ENCODE measurements around the gene ENTPD7.

- TF ChIP-seq TCF7L2 (IDR thresholded peaks at IDR 0.05; ENCODE audit: low read depth, low read length) (no peak), EP300 (IDR thresholded peaks at IDR 0.05; ENCODE audit: low read length) (no peak)
- TF ChIP-seq, protein P1, sequence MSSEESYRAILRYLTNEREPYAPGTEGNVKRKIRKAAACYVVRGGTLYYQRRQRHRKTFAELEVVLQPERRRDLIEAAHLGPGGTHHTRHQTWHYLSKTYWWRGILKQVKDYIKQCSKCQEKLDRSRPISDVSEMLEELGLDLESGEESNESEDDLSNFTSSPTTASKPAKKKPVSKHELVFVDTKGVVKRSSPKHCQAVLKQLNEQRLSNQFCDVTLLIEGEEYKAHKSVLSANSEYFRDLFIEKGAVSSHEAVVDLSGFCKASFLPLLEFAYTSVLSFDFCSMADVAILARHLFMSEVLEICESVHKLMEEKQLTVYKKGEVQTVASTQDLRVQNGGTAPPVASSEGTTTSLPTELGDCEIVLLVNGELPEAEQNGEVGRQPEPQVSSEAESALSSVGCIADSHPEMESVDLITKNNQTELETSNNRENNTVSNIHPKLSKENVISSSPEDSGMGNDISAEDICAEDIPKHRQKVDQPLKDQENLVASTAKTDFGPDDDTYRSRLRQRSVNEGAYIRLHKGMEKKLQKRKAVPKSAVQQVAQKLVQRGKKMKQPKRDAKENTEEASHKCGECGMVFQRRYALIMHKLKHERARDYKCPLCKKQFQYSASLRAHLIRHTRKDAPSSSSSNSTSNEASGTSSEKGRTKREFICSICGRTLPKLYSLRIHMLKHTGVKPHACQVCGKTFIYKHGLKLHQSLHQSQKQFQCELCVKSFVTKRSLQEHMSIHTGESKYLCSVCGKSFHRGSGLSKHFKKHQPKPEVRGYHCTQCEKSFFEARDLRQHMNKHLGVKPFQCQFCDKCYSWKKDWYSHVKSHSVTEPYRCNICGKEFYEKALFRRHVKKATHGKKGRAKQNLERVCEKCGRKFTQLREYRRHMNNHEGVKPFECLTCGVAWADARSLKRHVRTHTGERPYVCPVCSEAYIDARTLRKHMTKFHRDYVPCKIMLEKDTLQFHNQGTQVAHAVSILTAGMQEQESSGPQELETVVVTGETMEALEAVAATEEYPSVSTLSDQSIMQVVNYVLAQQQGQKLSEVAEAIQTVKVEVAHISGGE (CRISPR knock-in tag; IDR thresholded peaks at IDR 0.05) = no peak
Measured at GRCh38 chr10:99617696-99618095, 41.6 kb upstream of the ENTPD7 start.
